GM18499 (cell line): ENCODE measurements around the gene EBF3.

Experiments used
- ATAC-seq: cut with Tn5 transposase; IDR thresholded peaks from one replicate; pipeline ENCODE4 v1.9.1; 2021; ENCODE audit warnings: moderate number of reproducible peaks; ENCODE audit not compliant: insufficient read depth, unreplicated experiment

Gene EBF3

GRCh38 chr10:129845111-129845753, 118.8 kb downstream of the EBF3 start:
- no peak for ATAC-seq

DNA sequence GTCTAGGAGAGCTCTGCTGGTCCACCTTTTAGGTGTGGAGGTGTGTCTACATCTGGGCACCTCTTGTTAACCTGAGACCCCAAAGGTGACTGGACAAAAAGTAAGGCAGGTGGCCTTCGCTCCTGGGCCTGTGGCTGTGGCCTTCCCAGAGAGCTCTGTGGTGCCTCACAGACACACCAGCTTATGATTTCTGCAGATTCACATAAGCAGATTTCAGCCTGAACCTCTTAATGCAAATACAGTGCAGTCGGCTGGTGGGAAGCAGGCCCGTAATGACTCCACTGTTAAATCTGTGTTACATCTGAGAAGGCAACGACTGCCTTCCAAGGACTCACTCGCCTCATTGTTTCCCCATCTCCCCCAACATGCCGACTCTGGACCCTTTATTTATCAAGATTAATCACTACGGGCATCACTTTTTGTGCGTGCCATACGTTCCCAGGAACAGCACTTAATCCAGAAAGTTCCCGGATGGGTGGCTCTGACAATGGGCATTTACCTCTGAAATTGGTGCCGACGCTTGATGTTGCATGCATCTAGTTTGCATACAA, 119.8 kb downstream of the EBF3 start:
- ATAC-seq, result no peak

DNA sequence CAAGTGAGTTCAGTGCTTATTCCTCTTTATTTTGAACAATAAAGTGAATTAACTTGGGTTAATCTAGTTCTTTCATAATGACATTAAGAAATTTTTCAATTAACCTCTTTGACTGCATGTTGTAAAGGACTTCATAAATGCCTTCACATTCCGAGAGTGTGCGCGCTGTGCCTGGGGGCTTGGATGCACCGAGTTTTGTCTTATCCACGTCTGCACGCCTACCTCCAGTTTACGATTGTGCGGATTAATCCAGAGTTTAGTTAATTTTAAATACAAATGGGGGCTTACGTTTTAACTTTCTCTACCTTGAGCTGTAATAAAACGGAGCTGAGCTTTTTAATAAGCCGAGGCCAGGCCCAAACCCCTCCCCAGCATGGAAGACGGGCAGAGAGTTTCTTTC, 120.4 kb downstream of the EBF3 start:
- ATAC-seq, result no peak

DNA sequence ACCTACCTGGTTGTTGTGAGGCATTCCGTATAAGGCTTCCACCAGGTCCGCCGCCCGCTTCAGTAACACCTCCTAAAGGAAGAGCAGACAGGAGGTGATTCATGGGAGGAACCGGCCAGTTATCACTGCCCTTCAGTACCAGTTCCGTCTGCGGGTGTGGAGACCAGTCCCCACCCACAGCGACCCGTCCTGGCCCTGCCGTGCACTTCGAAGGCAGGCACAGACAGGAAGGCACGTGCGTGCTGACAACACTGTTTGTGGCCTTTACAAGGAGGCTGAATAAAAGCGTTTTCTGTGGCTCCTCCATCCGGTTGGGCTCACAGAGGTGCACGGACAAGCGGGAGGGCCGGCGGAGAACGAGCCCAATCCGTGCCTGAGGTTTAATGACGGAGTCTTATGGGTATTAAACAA, 120.9 kb downstream of the EBF3 start:
- no peak for ATAC-seq

DNA sequence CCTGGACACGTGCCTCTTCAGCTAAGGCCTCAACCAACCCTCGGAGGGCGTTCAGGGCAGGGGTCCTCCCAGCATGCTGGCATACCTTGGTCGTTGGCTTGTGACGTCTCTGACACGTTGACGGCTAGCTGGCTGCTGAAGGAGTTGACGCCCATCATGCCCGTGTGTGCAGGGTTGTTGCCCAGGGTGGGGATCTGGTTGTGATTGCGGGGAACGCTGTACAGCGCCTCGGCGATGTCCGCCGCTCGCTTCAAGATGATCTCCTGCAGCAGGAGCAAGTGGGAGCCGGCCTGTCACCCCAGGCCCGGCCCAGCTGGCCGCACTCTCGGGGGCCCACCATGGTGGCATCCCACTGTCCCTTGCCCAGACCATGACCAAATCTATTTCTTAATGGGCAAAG, 122.0 kb downstream of the EBF3 start:
- ATAC-seq, result no peak

DNA sequence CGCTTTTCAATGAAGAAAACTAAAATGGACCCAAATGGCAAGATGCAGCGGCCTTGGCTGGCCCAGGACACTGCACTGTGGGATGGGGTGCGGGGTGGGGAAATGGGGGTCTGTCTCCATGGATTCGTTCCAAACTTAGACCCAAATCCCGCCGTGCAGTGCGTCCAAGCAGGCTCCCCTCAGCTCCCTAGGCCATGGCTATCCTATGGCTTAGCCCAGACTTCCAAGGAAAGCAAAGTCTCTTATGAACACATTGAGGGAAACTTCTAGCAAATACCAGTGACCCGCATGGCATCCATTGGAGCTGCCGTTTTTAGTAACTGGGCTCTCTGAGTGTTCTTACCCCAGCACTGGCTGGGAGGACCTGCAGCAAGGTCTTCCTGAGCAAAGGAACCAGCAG, 122.5 kb downstream of the EBF3 start:
- no peak for ATAC-seq

GRCh38 chr10:129841071-129841470, 123.0 kb downstream of the EBF3 start:
- ATAC-seq, result no peak

- ATAC-seq, result no peak
Observed at GRCh38 chr10:129840196-129840590, 123.9 kb downstream of the EBF3 start.

DNA sequence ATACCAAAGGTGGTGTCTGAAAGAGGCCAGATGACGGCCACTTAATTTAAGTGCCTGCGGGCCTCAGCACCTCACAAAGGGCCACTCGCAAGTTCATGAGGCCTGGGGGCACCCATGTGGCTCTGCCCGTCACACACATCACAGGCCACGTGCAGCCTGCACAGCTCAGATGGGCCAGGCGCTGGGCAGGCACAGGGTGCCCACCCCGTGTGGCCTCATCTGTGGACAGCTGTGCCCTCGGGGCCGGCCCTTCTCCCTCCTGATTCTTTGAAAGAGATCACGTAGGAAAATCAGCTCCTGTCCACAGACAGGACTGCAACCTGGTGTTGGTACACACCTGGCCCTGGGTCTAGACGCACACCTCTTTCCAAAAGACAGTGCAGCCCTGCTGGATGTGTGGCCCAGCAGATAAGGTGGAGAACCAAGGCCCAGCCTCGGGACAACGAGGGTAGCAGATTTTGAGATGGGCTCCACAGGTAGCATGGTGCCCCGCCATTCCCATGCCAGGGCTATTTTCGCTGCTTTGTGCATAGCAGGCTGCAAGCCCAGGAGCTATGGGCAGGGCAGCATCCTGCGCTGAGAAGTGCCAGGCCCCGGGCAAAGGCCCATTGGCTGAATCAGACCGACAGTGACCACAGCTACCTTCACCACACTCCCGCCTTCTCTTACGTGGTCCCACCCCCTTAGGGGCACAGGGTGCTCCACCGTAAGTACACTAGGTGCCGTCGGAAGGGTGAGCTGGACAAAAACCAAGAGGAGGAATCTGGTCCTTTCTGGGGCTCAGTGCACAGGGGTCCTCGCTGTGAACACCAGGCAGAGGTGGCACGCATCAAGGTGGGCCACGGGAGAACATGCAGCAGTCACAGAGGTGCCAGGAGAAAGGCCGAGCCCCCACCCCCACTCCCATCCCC, 124.5 kb downstream of the EBF3 start:
- no peak for ATAC-seq

DNA sequence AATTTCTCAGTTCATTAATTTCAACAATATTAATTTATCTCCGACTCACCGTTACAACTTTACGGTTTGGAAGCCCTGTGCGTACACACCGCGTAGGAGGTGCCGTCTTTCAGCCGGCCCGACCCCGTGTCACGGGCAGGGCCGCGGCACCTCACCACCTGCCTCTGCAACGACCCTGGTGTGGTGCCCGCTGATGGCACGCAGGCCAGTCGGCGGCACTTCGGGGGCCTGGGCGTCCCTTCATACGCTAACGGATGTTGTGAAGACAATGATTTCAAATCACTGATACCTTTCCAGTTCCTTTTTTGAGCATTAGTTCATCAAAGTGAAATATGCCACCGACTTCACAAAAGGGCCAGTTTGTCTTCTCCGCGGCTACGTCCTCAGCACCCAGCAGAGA, 125.3 kb downstream of the EBF3 start:
- ATAC-seq, result no peak

GRCh38 chr10:129837909-129838582, 126.0 kb downstream of the EBF3 start:
- ATAC-seq, result no peak

GRCh38 chr10:129836253-129836652, 127.8 kb downstream of the EBF3 start:
- ATAC-seq, result no peak

GRCh38 chr10:129833994-129834739, 129.9 kb downstream of the EBF3 start:
- ATAC-seq, result no peak

DNA sequence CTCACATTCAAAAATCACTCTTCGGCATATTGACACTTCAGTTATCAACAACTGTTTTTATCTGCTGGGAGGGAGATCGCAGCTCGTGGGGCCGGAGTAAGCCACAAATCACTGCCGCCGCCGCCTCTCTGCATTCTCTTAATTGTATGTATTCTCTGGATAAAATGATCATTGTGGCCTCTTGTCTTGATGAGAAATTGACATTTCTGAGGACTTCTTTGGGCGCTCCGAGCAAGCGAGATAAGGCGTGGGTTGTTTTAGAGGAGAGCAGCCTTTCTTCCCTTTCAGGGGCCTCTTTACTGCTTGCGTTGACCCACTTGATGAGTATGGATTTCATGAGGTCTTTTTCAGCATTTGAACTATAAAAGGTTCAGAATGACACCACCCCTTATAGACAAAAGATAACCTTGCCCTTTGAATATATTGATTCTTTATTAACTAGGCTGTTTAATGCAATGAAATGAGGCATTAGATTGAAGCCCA, 130.6 kb downstream of the EBF3 start:
- no peak for ATAC-seq

GRCh38 chr10:129832573-129833467, 131.3 kb downstream of the EBF3 start:
- ATAC-seq, result no peak

DNA sequence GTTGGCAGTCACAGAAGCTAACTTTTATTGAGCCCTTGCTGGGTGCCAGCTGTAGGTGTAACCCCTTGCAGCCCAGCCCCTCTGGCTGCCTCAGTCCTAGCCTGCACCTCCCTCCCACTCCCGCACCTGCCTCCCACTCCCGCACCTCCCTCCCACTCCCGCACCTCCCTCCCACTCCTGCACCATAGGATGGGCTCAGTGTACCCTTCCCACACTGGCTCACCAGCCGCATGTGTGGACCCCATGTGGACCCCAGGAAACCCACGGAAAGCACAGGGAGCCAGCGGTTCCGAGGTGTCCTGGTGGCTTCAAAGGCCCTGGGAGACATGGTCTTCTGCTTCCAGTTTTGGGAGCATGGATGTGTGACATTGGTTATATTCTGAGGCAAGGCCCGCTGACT, 132.9 kb downstream of the EBF3 start:
- no peak for ATAC-seq

GRCh38 chr10:129825826-129826225, 138.2 kb downstream of the EBF3 start:
- no peak for ATAC-seq

GRCh38 chr10:129825221-129825620, 138.9 kb downstream of the EBF3 start:
- ATAC-seq, result no peak

- no peak for ATAC-seq
Observed at GRCh38 chr10:129820451-129820850, 143.6 kb downstream of the EBF3 start.
